GM12878 (cell line): ENCODE results near the gene RNF38.

Experiments used
- NR2C2 ChIP-seq: IDR thresholded peaks from 2 replicates; pipeline ENCODE4 v1.6.1; 2011; ENCODE audit warnings: borderline replicate concordance, low read depth; ENCODE audit not compliant: control insufficient read depth, insufficient read length
- POLR2A ChIP-seq: IDR thresholded peaks from 2 replicates; pipeline ENCODE4 v1.6.1; 2011; ENCODE audit warnings: low read depth, mild to moderate bottlenecking, low read length
- SIX5 ChIP-seq: IDR thresholded peaks from 2 replicates; pipeline ENCODE4 v1.6.1; 2011; ENCODE audit warnings: mild to moderate bottlenecking, low read depth, low read length, moderate library complexity; ENCODE audit not compliant: severe bottlenecking
- SMAD1 ChIP-seq: fragments of 450-650 bp; IDR thresholded peaks from 2 replicates; pipeline ENCODE4 v1.6.1; 2018; ENCODE audit warnings: mild to moderate bottlenecking, low read depth; ENCODE audit not compliant: partially characterized antibody
- SPI1 ChIP-seq: IDR thresholded peaks from 2 replicates; pipeline ENCODE4 v1.6.1; 2011; ENCODE audit warnings: low read depth, mild to moderate bottlenecking, low read length, moderate library complexity, borderline replicate concordance; ENCODE audit not compliant: insufficient read depth
- SREBF2 ChIP-seq: IDR thresholded peaks from 2 replicates; pipeline ENCODE4 v1.6.1; 2012; ENCODE audit warnings: mild to moderate bottlenecking, low read length
- SUZ12 ChIP-seq: fragments of 200-600 bp; sonication (generic); IDR thresholded peaks from one replicate; pipeline ENCODE4 v1.6.1; 2018; ENCODE audit warnings: antibody characterized with exemption, mild to moderate bottlenecking; ENCODE audit not compliant: unreplicated experiment
- ZNF24 ChIP-seq: fragments of 450-650 bp; IDR thresholded peaks from 2 replicates; pipeline ENCODE4 v1.6.1; 2017; ENCODE audit warnings: antibody characterized with exemption, mild to moderate bottlenecking
- TF ChIP-seq, protein P1 (sequence below), 3 experiments: IDR thresholded peaks in 2 of 3; conservative IDR thresholded peaks in 1 of 3; 2 replicates each; pipeline ENCODE4 v1.5.1; 2011; ENCODE audit warnings: low read depth in 3 of 3, low read length in 3 of 3, mild to moderate bottlenecking in 3 of 3, control low read depth in 2 of 3, moderate library complexity in 2 of 3, inconsistent platforms in 1 of 3, mixed read lengths in 1 of 3; ENCODE audit not compliant: control insufficient read depth in 2 of 3, insufficient read depth in 1 of 3; ENCODE audit errors: extremely low read depth in 1 of 3
- TF ChIP-seq, protein P2 (sequence below): IDR thresholded peaks from 2 replicates; pipeline ENCODE4 v1.6.1; 2012; ENCODE audit warnings: low read depth, low read length, improper control_type of control experiment
- TF ChIP-seq, protein P3 (sequence below): fragments of 450-650 bp; IDR thresholded peaks from 2 replicates; pipeline ENCODE4 v1.6.1; 2017; ENCODE audit warnings: mild to moderate bottlenecking, moderate library complexity

DNA sequence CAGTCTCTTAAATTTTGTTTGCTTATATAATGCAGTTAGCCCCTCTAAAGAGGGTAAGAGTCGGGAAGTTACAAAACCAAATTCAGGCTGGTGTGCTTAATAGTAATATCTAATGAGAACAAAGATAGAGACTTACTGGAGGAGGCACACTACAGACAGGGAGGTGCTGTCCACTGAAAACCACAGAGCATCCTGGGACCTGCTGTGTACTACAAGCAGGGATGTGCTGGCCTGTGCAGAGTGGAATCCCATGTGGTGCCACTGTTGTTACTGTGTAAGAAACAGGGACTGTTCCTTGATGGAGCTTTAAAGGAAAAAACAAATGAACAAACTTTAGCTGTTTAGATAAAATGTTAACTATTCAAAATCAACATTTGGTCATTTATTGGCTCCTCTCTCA lies 42.4 kb downstream of the RNF38 start:
- TF ChIP-seq, protein P1, sequence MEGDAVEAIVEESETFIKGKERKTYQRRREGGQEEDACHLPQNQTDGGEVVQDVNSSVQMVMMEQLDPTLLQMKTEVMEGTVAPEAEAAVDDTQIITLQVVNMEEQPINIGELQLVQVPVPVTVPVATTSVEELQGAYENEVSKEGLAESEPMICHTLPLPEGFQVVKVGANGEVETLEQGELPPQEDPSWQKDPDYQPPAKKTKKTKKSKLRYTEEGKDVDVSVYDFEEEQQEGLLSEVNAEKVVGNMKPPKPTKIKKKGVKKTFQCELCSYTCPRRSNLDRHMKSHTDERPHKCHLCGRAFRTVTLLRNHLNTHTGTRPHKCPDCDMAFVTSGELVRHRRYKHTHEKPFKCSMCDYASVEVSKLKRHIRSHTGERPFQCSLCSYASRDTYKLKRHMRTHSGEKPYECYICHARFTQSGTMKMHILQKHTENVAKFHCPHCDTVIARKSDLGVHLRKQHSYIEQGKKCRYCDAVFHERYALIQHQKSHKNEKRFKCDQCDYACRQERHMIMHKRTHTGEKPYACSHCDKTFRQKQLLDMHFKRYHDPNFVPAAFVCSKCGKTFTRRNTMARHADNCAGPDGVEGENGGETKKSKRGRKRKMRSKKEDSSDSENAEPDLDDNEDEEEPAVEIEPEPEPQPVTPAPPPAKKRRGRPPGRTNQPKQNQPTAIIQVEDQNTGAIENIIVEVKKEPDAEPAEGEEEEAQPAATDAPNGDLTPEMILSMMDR (IDR thresholded peaks at IDR 0.05 in 2 of 3, conservative IDR thresholded peaks at IDR 0.05 in 1 of 3; ENCODE audit: control insufficient read depth in 2 of 3, extremely low read depth in 1 of 3, insufficient read depth in 1 of 3, low read depth in 3 of 3, low read length in 3 of 3) = no peak
- TF ChIP-seq, protein P2, sequence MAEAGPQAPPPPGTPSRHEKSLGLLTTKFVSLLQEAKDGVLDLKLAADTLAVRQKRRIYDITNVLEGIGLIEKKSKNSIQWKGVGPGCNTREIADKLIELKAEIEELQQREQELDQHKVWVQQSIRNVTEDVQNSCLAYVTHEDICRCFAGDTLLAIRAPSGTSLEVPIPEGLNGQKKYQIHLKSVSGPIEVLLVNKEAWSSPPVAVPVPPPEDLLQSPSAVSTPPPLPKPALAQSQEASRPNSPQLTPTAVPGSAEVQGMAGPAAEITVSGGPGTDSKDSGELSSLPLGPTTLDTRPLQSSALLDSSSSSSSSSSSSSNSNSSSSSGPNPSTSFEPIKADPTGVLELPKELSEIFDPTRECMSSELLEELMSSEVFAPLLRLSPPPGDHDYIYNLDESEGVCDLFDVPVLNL = no peak
- no peak for TF ChIP-seq POLR2A
- no peak for TF ChIP-seq NR2C2
- TF ChIP-seq, protein P3, sequence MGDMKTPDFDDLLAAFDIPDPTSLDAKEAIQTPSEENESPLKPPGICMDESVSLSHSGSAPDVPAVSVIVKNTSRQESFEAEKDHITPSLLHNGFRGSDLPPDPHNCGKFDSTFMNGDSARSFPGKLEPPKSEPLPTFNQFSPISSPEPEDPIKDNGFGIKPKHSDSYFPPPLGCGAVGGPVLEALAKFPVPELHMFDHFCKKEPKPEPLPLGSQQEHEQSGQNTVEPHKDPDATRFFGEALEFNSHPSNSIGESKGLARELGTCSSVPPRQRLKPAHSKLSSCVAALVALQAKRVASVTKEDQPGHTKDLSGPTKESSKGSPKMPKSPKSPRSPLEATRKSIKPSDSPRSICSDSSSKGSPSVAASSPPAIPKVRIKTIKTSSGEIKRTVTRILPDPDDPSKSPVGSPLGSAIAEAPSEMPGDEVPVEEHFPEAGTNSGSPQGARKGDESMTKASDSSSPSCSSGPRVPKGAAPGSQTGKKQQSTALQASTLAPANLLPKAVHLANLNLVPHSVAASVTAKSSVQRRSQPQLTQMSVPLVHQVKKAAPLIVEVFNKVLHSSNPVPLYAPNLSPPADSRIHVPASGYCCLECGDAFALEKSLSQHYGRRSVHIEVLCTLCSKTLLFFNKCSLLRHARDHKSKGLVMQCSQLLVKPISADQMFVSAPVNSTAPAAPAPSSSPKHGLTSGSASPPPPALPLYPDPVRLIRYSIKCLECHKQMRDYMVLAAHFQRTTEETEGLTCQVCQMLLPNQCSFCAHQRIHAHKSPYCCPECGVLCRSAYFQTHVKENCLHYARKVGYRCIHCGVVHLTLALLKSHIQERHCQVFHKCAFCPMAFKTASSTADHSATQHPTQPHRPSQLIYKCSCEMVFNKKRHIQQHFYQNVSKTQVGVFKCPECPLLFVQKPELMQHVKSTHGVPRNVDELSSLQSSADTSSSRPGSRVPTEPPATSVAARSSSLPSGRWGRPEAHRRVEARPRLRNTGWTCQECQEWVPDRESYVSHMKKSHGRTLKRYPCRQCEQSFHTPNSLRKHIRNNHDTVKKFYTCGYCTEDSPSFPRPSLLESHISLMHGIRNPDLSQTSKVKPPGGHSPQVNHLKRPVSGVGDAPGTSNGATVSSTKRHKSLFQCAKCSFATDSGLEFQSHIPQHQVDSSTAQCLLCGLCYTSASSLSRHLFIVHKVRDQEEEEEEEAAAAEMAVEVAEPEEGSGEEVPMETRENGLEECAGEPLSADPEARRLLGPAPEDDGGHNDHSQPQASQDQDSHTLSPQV = no peak
- no peak for TF ChIP-seq SIX5
- TF ChIP-seq SMAD1 = no peak
- no peak for TF ChIP-seq SUZ12
- TF ChIP-seq ZNF24 = no peak
- no peak for TF ChIP-seq SREBF2
- TF ChIP-seq SPI1 = no peak
